K562 (cell line): ENCODE results near the gene OR2AG1. TPM values are rescaled to one million over a fixed set of nuclear protein-coding genes. Genes with fewer than 3 reads are reported as not detected.

Experiments
- ATF1 ChIP-seq, 2 experiments: fragments of 450-650 bp in 1 of 2; IDR thresholded peaks; 2 replicates each; pipeline ENCODE4 v1.6.1; 2016; ENCODE audit warnings: missing compliant biosample characterization in 1 of 2, missing genetic modification characterization in 1 of 2
- BRD9 ChIP-seq: fragments of 450-650 bp; IDR thresholded peaks from 2 replicates; pipeline ENCODE4 v1.6.1; 2018; ENCODE audit warnings: low read depth; ENCODE audit not compliant: partially characterized antibody
- CBX2 ChIP-seq: fragments of 200-600 bp; sonication (generic); IDR thresholded peaks from one replicate; pipeline ENCODE4 v1.6.1; 2012; ENCODE audit warnings: mild to moderate bottlenecking, low read length, inconsistent platforms; ENCODE audit not compliant: insufficient read depth, poor library complexity, severe bottlenecking
- MLLT1 ChIP-seq, 2 experiments: fragments of 450-650 bp; IDR thresholded peaks; 2 replicates each; pipeline ENCODE4 v1.6.1; 2016
- NCOA6 ChIP-seq: fragments of 450-650 bp; IDR thresholded peaks from 2 replicates; pipeline ENCODE4 v1.6.1; 2017; ENCODE audit warnings: mild to moderate bottlenecking
- ZNF12 ChIP-seq: sonication (generic); formaldehyde crosslinking; IDR thresholded peaks from 2 replicates; pipeline ENCODE4 v1.4.0; 2020; ENCODE audit warnings: mild to moderate bottlenecking, missing genetic modification reagents
- ZNF174 ChIP-seq: fragments of 250-450 bp; sonication (Bioruptor Pico); IDR thresholded peaks from 2 replicates; pipeline ENCODE4 v1.4.0; 2020; ENCODE audit warnings: mild to moderate bottlenecking
- ZNF699 ChIP-seq: fragments of 250-450 bp; sonication (Bioruptor Pico); IDR thresholded peaks from 2 replicates; pipeline ENCODE4 v1.8.0; 2021; ENCODE audit warnings: mild to moderate bottlenecking, moderate library complexity; ENCODE audit not compliant: insufficient replicate concordance
- polyA plus RNA-seq, 8 experiments: library from polyadenylated mRNA; depleted of rRNA in 4 of 8; stranded (reverse) in 5 of 8; unstranded in 3 of 8; fragments of >200 nt; fragmentation: Nextera tagmentation in 2 of 8; fragmentation: Illumina TruSeq in 1 of 8; extraction: Ambion mirVana in 2 of 8; extraction: Trizol in 1 of 8; gene quantifications; 2 replicates each; pipeline versions ENCODE4 v1.2.1 to v1.2.3, GENCODE V29; 2011 to 2014; ENCODE audit warnings: inconsistent platforms in 1 of 8, missing spikeins in 1 of 8
- total RNA-seq, 7 experiments: library from RNA; depleted of rRNA in 6 of 7; stranded (reverse); fragments of >200 nt in 6 of 7; fragmentation: Illumina TruSeq in 2 of 7; extraction: Trizol in 2 of 7; gene quantifications; 2 replicates each; pipeline versions ENCODE4 v1.2.1 to v1.2.3, GENCODE V29; 2011 to 2021; ENCODE audit warnings: low replicate concordance in 1 of 7
- TF ChIP-seq, protein P1 (sequence below): IDR thresholded peaks from 2 replicates; pipeline ENCODE4 v1.6.1; 2014; ENCODE audit warnings: antibody characterized with exemption

OR2AG1 gene
- total and polyA plus RNA-seq, 9 of the 15 experiments (the other 6 are each of a cell fraction or from before 2014, with no cell fraction given): 0.05 to 0.11 (median 0.07) TPM; not detected in 5

GRCh38 chr11:6834021-6834420 is 51.2 kb downstream of the OR2AG1 start (continued):
- TF ChIP-seq NCOA6 (no peak), ZNF699 (CRISPR knock-in tag) (no peak), ZNF174 (CRISPR knock-in tag) (no peak), ATF1 (CRISPR knock-in tag; IDR thresholded peaks at IDR 0.05) (no peak), ATF1 (tag; IDR thresholded peaks at IDR 0.05) (no peak), BRD9 (no peak), ZNF12 (CRISPR knock-in tag) (no peak), CBX2 (no peak), MLLT1 (IDR thresholded peaks at IDR 0.05) (no peak)
- TF ChIP-seq, protein P1, sequence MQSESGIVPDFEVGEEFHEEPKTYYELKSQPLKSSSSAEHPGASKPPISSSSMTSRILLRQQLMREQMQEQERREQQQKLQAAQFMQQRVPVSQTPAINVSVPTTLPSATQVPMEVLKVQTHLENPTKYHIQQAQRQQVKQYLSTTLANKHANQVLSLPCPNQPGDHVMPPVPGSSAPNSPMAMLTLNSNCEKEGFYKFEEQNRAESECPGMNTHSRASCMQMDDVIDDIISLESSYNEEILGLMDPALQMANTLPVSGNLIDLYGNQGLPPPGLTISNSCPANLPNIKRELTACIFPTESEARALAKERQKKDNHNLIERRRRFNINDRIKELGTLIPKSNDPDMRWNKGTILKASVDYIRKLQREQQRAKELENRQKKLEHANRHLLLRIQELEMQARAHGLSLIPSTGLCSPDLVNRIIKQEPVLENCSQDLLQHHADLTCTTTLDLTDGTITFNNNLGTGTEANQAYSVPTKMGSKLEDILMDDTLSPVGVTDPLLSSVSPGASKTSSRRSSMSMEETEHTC: no peak

Other genes with a start within 250 kb of the OR2AG1 start
Only the 7 nearest of the 16 such genes appear.
- gene MRPL17, start 99.7 kb upstream of the OR2AG1 start, total RNA-seq (2014; rRNA removed): 33.9 and 46.1 TPM in 2 replicates
- 27.6 and 36.7 TPM in 2 replicates for gene MRPL17, start 99.7 kb upstream of the OR2AG1 start, total RNA-seq (2014; rRNA removed; fragmentation: Illumina TruSeq; extraction: Trizol)
- gene MRPL17, start 99.7 kb upstream of the OR2AG1 start, total RNA-seq (2015; rRNA removed; fragmentation: Illumina TruSeq; extraction: Trizol): 43.3 and 47.4 TPM in 2 replicates
- gene MRPL17, start 99.7 kb upstream of the OR2AG1 start, total RNA-seq (2021): 46.2 and 52.6 TPM in 2 replicates
- gene MRPL17, start 99.7 kb upstream of the OR2AG1 start, polyA plus RNA-seq (2011; rRNA removed): 57.5 and 66.5 TPM in 2 replicates
- gene MRPL17, start 99.7 kb upstream of the OR2AG1 start, polyA plus RNA-seq (2014; fragmentation: Illumina TruSeq; extraction: Trizol): 37.7 and 48.6 TPM in 2 replicates
- 10 to 100 TPM; 78.9 to 81.6 TPM for gene MRPL17, start 99.7 kb upstream of the OR2AG1 start, polyA plus RNA-seq (2014; fragmentation: Nextera tagmentation; extraction: Ambion mirVana)
- gene MRPL17, start 99.7 kb upstream of the OR2AG1 start, polyA plus RNA-seq (2014; rRNA removed): 43.9 and 48.0 TPM in 2 replicates
- 0.23 and 0.65 TPM in 2 replicates for gene OR2AG2, start 11.0 kb upstream of the OR2AG1 start, total RNA-seq (2014; rRNA removed)
- gene OR2AG2, start 11.0 kb upstream of the OR2AG1 start, total RNA-seq (2014; rRNA removed; fragmentation: Illumina TruSeq; extraction: Trizol): 0.73 and 0.77 TPM in 2 replicates
- gene OR2AG2, start 11.0 kb upstream of the OR2AG1 start, total RNA-seq (2015; rRNA removed; fragmentation: Illumina TruSeq; extraction: Trizol): 0.38 and 0.58 TPM in 2 replicates
- 0.42 and 0.55 TPM in 2 replicates for gene OR2AG2, start 11.0 kb upstream of the OR2AG1 start, total RNA-seq (2021)
- gene OR2AG2, start 11.0 kb upstream of the OR2AG1 start, polyA plus RNA-seq (2011; rRNA removed): 0.66 and 0.91 TPM in 2 replicates
- gene OR2AG2, start 11.0 kb upstream of the OR2AG1 start, polyA plus RNA-seq (2014; fragmentation: Illumina TruSeq; extraction: Trizol): 0.71 and 0.79 TPM in 2 replicates
- gene OR2AG2, start 11.0 kb upstream of the OR2AG1 start, polyA plus RNA-seq (2014; fragmentation: Nextera tagmentation; extraction: Ambion mirVana): under 1 TPM; 0.15 to 0.18 TPM
- 0.37 and 0.67 TPM in 2 replicates for gene OR2AG2, start 11.0 kb upstream of the OR2AG1 start, polyA plus RNA-seq (2014; rRNA removed)
- 0.41 and 0.50 TPM in 2 replicates for gene OR6A2, start 16.7 kb downstream of the OR2AG1 start, total RNA-seq (2014; rRNA removed)
- gene OR6A2, start 16.7 kb downstream of the OR2AG1 start, total RNA-seq (2014; rRNA removed; fragmentation: Illumina TruSeq; extraction: Trizol): 0.69 and 0.80 TPM in 2 replicates
- gene OR6A2, start 16.7 kb downstream of the OR2AG1 start, total RNA-seq (2015; rRNA removed; fragmentation: Illumina TruSeq; extraction: Trizol): 0.47 and 0.72 TPM in 2 replicates
- gene OR6A2, start 16.7 kb downstream of the OR2AG1 start, total RNA-seq (2021): 0.34 and 0.35 TPM in 2 replicates
- 0.11 and 0.18 TPM in 2 replicates for gene OR6A2, start 16.7 kb downstream of the OR2AG1 start, polyA plus RNA-seq (2011; rRNA removed)
- not detected in 2 replicates for gene OR6A2, start 16.7 kb downstream of the OR2AG1 start, polyA plus RNA-seq (2014; fragmentation: Illumina TruSeq; extraction: Trizol)
- gene OR6A2, start 16.7 kb downstream of the OR2AG1 start, polyA plus RNA-seq (2014; fragmentation: Nextera tagmentation; extraction: Ambion mirVana): under 1 TPM in 1 of 2 experiments, not detected in 1; 0.04 TPM
- 0.05 and 0.11 TPM in 2 replicates for gene OR6A2, start 16.7 kb downstream of the OR2AG1 start, polyA plus RNA-seq (2014; rRNA removed)
- not detected in 2 replicates for gene OR10A5, start 62.7 kb downstream of the OR2AG1 start, total RNA-seq (2014; rRNA removed)
- not detected in 2 replicates for gene OR10A5, start 62.7 kb downstream of the OR2AG1 start, total RNA-seq (2014; rRNA removed; fragmentation: Illumina TruSeq; extraction: Trizol)
- gene OR10A5, start 62.7 kb downstream of the OR2AG1 start, total RNA-seq (2015; rRNA removed; fragmentation: Illumina TruSeq; extraction: Trizol): not detected in 2 replicates
- not detected in 2 replicates for gene OR10A5, start 62.7 kb downstream of the OR2AG1 start, total RNA-seq (2021)
- gene OR10A5, start 62.7 kb downstream of the OR2AG1 start, polyA plus RNA-seq (2011; rRNA removed): not detected in 2 replicates
- not detected in 2 replicates for gene OR10A5, start 62.7 kb downstream of the OR2AG1 start, polyA plus RNA-seq (2014; fragmentation: Illumina TruSeq; extraction: Trizol)
- under 1 TPM in 1 of 2 experiments, not detected in 1; 0.14 TPM for gene OR10A5, start 62.7 kb downstream of the OR2AG1 start, polyA plus RNA-seq (2014; fragmentation: Nextera tagmentation; extraction: Ambion mirVana)
- gene OR10A5, start 62.7 kb downstream of the OR2AG1 start, polyA plus RNA-seq (2014; rRNA removed): not detected in 2 replicates
- not detected in 2 replicates for gene OR10A2, start 80.0 kb downstream of the OR2AG1 start, total RNA-seq (2014; rRNA removed)
- gene OR10A2, start 80.0 kb downstream of the OR2AG1 start, total RNA-seq (2014; rRNA removed; fragmentation: Illumina TruSeq; extraction: Trizol): not detected in 2 replicates
- not detected in 2 replicates for gene OR10A2, start 80.0 kb downstream of the OR2AG1 start, total RNA-seq (2015; rRNA removed; fragmentation: Illumina TruSeq; extraction: Trizol)
- not detected in 2 replicates for gene OR10A2, start 80.0 kb downstream of the OR2AG1 start, total RNA-seq (2021)
- not detected in 2 replicates for gene OR10A2, start 80.0 kb downstream of the OR2AG1 start, polyA plus RNA-seq (2011; rRNA removed)
- gene OR10A2, start 80.0 kb downstream of the OR2AG1 start, polyA plus RNA-seq (2014; fragmentation: Illumina TruSeq; extraction: Trizol): not detected in 2 replicates
- under 1 TPM in 1 of 2 experiments, not detected in 1; 0.10 TPM for gene OR10A2, start 80.0 kb downstream of the OR2AG1 start, polyA plus RNA-seq (2014; fragmentation: Nextera tagmentation; extraction: Ambion mirVana)
- not detected in 2 replicates for gene OR10A2, start 80.0 kb downstream of the OR2AG1 start, polyA plus RNA-seq (2014; rRNA removed)
- gene OR10A4, start 93.6 kb downstream of the OR2AG1 start, total RNA-seq (2014; rRNA removed): not detected in 2 replicates
- gene OR10A4, start 93.6 kb downstream of the OR2AG1 start, total RNA-seq (2014; rRNA removed; fragmentation: Illumina TruSeq; extraction: Trizol): not detected in 2 replicates
- gene OR10A4, start 93.6 kb downstream of the OR2AG1 start, total RNA-seq (2015; rRNA removed; fragmentation: Illumina TruSeq; extraction: Trizol): not detected in 2 replicates
- gene OR10A4, start 93.6 kb downstream of the OR2AG1 start, total RNA-seq (2021): not detected in 2 replicates
- not detected in 2 replicates for gene OR10A4, start 93.6 kb downstream of the OR2AG1 start, polyA plus RNA-seq (2011; rRNA removed)
- not detected in 2 replicates for gene OR10A4, start 93.6 kb downstream of the OR2AG1 start, polyA plus RNA-seq (2014; fragmentation: Illumina TruSeq; extraction: Trizol)
- gene OR10A4, start 93.6 kb downstream of the OR2AG1 start, polyA plus RNA-seq (2014; fragmentation: Nextera tagmentation; extraction: Ambion mirVana): not detected
- not detected in 2 replicates for gene OR10A4, start 93.6 kb downstream of the OR2AG1 start, polyA plus RNA-seq (2014; rRNA removed)
- 0.57 and 0.73 TPM in 2 replicates for gene OR2D2, start 109.5 kb downstream of the OR2AG1 start, total RNA-seq (2014; rRNA removed)
- gene OR2D2, start 109.5 kb downstream of the OR2AG1 start, total RNA-seq (2014; rRNA removed; fragmentation: Illumina TruSeq; extraction: Trizol): 1.0 and 2.1 TPM in 2 replicates
- 0.72 TPM in 2 replicates for gene OR2D2, start 109.5 kb downstream of the OR2AG1 start, total RNA-seq (2015; rRNA removed; fragmentation: Illumina TruSeq; extraction: Trizol)
- 0.22 and 0.38 TPM in 2 replicates for gene OR2D2, start 109.5 kb downstream of the OR2AG1 start, total RNA-seq (2021)
- 0.20 and 0.57 TPM in 2 replicates for gene OR2D2, start 109.5 kb downstream of the OR2AG1 start, polyA plus RNA-seq (2011; rRNA removed)
- gene OR2D2, start 109.5 kb downstream of the OR2AG1 start, polyA plus RNA-seq (2014; fragmentation: Illumina TruSeq; extraction: Trizol): 0.10 TPM in 1 of 2 replicates, not detected in the other
- gene OR2D2, start 109.5 kb downstream of the OR2AG1 start, polyA plus RNA-seq (2014; fragmentation: Nextera tagmentation; extraction: Ambion mirVana): not detected
- 0.19 TPM in 1 of 2 replicates, not detected in the other for gene OR2D2, start 109.5 kb downstream of the OR2AG1 start, polyA plus RNA-seq (2014; rRNA removed)